Gastrocnemius medialis (tissue), 4 donors: ENCODE measurements around the gene PAIP2. TPM values are rescaled to one million over a fixed set of nuclear protein-coding genes. Genes with fewer than 3 reads are reported as not detected.

ENCODE experiments used
- ATAC-seq, 2 donors: fragments of 150-250 bp; one replicate each; pipeline ENCODE4 v1.9.1; 2016
- DNase-seq, 2 donors: peaks; one replicate each; pipeline ENCODE4 v3.0.0-alpha.2; 2019
- H3K27ac ChIP-seq, 4 donors: fragments of 200-600 bp; sonication (generic); 1 replicate in 1 of 4; 2 replicates in 3 of 4; pipeline ENCODE4 v1.5.1; 2016 to 2018; ENCODE audit warnings: mild to moderate bottlenecking in 2 of 4, moderate library complexity in 1 of 4
- H3K27me3 ChIP-seq, 3 donors: fragments of 200-600 bp; sonication (generic) in 2 of 3; 1 replicate in 1 of 3; 2 replicates in 2 of 3; pipeline versions ENCODE4 v1.5.1 to v1.6.0; 2016 to 2019; ENCODE audit warnings: mild to moderate bottlenecking in 1 of 3, moderate library complexity in 1 of 3
- H3K36me3 ChIP-seq, 2 donors: fragments of 200-600 bp; sonication (generic) in 1 of 2; one replicate each; pipeline ENCODE4 v1.5.1; 2017 to 2018
- H3K4me1 ChIP-seq, 2 donors: fragments of 200-600 bp; sonication (generic) in 1 of 2; one replicate each; pipeline ENCODE4 v1.5.1; 2016 to 2017; ENCODE audit warnings: mild to moderate bottlenecking in 2 of 2
- H3K4me3 ChIP-seq, 4 donors: fragments of 200-600 bp; sonication (generic) in 3 of 4; 1 replicate in 1 of 4; 2 replicates in 3 of 4; pipeline ENCODE4 v1.5.1; 2016 to 2019; ENCODE audit warnings: mild to moderate bottlenecking in 2 of 4
- H3K9me3 ChIP-seq, 3 donors: fragments of 200-600 bp; sonication (generic) in 2 of 3; 1 replicate in 1 of 3; 2 replicates in 2 of 3; pipeline ENCODE4 v1.5.1; 2016 to 2019
- POLR2A ChIP-seq, 2 donors: fragments of 450-650 bp; IDR thresholded peaks; one replicate each; pipeline ENCODE4 v1.6.1; 2017; ENCODE audit warnings: antibody characterized with exemption in 2 of 2, mild to moderate bottlenecking in 2 of 2, moderate library complexity in 2 of 2
- in situ Hi-C, 4 donors: fragments of 200-750 bp; cut with MboI; loops; one replicate each; pipeline versions ENCODE4 v1.15.0 to v1.8.0; 2017; ENCODE audit warnings: low sequenced_read_pairs in 4 of 4
- intact Hi-C: fragments of 100-400 bp; cut with DNase I; formaldehyde crosslinking; loops from one replicate; pipeline ENCODE4 v1.15.1; 2023; ENCODE audit warnings: low total_unique reads
- total RNA-seq, 4 donors: library from RNA; depleted of rRNA; stranded (reverse); fragments of >200 nt; gene quantifications; one replicate each; pipeline versions ENCODE4 v1.1.0 to v1.2.3, GENCODE V29; 2016
- TF ChIP-seq, protein P1 (sequence below), 5 experiments: fragments of 450-650 bp in 3 of 5; fragments of 200-600 bp in 2 of 5; sonication (generic) in 2 of 5; IDR thresholded peaks in 4 of 5; conservative IDR thresholded peaks in 1 of 5; 1 replicate in 4 of 5; 2 replicates in 1 of 5; pipeline ENCODE4 v1.5.1; 2016 to 2019; ENCODE audit warnings: antibody characterized with exemption in 5 of 5, mild to moderate bottlenecking in 3 of 5, moderate library complexity in 3 of 5

The PAIP2 gene
- total RNA-seq, 4 donors from 2014 or later, result 111 to 148 (median 126) TPM

GRCh38 chr5:139378101-139378825 is 36.6 kb downstream of the PAIP2 start:
- Histone ChIP-seq H3K36me3 (no peaks in the 10 kb centered on the region), H3K4me1 (peaks cover 10 to 14% of the 10 kb centered on the region in 2 donors), H3K4me3 (no peak overlapping the region), H3K27ac (no peak overlapping the region), H3K9me3 (no peaks in the 10 kb centered on the region), H3K27me3 (no peaks in the 10 kb centered on the region)
- intact Hi-C loops, result no loop called here
- no peak for DNase-seq
- in situ Hi-C loops, result no loop called here
- no peak for ATAC-seq
- TF ChIP-seq, protein P1, sequence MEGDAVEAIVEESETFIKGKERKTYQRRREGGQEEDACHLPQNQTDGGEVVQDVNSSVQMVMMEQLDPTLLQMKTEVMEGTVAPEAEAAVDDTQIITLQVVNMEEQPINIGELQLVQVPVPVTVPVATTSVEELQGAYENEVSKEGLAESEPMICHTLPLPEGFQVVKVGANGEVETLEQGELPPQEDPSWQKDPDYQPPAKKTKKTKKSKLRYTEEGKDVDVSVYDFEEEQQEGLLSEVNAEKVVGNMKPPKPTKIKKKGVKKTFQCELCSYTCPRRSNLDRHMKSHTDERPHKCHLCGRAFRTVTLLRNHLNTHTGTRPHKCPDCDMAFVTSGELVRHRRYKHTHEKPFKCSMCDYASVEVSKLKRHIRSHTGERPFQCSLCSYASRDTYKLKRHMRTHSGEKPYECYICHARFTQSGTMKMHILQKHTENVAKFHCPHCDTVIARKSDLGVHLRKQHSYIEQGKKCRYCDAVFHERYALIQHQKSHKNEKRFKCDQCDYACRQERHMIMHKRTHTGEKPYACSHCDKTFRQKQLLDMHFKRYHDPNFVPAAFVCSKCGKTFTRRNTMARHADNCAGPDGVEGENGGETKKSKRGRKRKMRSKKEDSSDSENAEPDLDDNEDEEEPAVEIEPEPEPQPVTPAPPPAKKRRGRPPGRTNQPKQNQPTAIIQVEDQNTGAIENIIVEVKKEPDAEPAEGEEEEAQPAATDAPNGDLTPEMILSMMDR (IDR thresholded peaks at IDR 0.05 in 4 of 5, conservative IDR thresholded peaks at IDR 0.05 in 1 of 5), result no peak

GRCh38 chr5:139378941-139379361 is 37.3 kb downstream of the PAIP2 start:
- ATAC-seq (no peak), DNase-seq (no peak)
- no peaks in the 10 kb centered on the region for H3K36me3 ChIP-seq
- in situ Hi-C loops, result no loop called here
- H3K27me3 ChIP-seq, result no peaks in the 10 kb centered on the region
- H3K9me3 ChIP-seq, result no peaks in the 10 kb centered on the region
- no peak for TF ChIP-seq POLR2A (IDR thresholded peaks at IDR 0.05)
- TF ChIP-seq, protein P1 (IDR thresholded peaks at IDR 0.05 in 4 of 5, conservative IDR thresholded peaks at IDR 0.05 in 1 of 5), result no peak
- H3K4me3 ChIP-seq, result no peak overlapping the region
- H3K4me1 ChIP-seq, result peaks cover 5 to 8% of the 10 kb centered on the region in 2 donors
- no peak overlapping the region for H3K27ac ChIP-seq
- intact Hi-C loops, result no loop called here

GRCh38 chr5:139379626-139380449 is 38.2 kb downstream of the PAIP2 start:
- H3K9me3 ChIP-seq, result no peaks in the 10 kb centered on the region
- H3K4me3 ChIP-seq, result no peak overlapping the region
- in situ Hi-C loops, result no loop called here
- TF ChIP-seq POLR2A (IDR thresholded peaks at IDR 0.05), result no peak
- TF ChIP-seq, protein P1 (IDR thresholded peaks at IDR 0.05 in 4 of 5, conservative IDR thresholded peaks at IDR 0.05 in 1 of 5), result no peak
- DNase-seq (no peak), ATAC-seq (no peak)
- no peaks in the 10 kb centered on the region for H3K27me3 ChIP-seq
- no peaks in the 10 kb centered on the region for H3K36me3 ChIP-seq
- peaks cover 1 to 8% of the 10 kb centered on the region in 2 donors for H3K4me1 ChIP-seq
- intact Hi-C loops, result no loop called here
- H3K27ac ChIP-seq, result no peak overlapping the region

DNA sequence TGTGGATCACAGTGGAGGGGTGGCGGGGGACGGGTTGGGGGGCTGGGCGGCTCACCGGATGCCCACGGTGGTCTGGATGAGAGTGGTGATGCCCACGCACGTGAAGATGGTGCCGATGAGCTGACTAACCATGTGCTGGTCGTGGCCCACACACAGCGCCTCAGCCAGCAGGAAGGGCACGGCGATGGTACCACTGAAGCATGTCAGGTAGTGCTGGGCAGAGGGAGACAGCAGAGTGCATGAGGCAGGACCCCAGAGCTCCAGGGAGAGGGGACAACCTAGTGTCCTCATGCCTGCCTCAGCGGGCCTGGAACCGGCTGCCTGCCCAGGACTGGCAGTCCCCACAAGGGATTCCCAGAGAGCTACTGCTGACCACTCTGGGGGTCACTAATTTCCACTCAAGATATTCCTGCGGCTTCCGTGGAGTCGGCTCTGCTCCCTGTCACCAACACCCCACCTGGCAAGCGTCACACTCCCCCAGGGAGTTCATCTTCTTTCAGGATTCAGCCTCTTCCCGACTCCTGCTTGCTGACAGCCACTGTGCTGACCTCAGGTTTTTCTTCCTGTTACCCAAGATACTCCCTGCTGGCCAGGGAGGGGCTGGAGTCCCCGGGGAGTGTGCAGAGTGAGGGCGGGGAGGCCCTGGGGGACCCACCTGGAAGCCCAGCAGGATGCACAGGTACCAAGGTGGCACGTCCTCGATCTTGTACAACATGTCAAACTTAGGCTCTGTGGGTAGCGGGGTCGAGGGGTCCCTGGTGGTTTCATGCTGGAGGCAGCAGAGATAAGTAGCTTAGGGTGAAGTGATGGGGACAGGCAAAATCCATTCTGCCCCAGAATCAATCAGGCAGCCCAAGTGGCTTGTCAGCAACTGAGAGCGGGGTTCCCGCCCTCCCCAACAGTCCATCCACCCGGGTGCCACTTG is 40.4 kb downstream of the PAIP2 start:
- Histone ChIP-seq H3K4me3 (no peak overlapping the region), H3K4me1 (peaks cover 10 to 11% of the 10 kb centered on the region in 2 donors), H3K27me3 (no peaks in the 10 kb centered on the region), H3K27ac (no peak overlapping the region), H3K9me3 (no peaks in the 10 kb centered on the region), H3K36me3 (no peaks in the 10 kb centered on the region)
- in situ Hi-C loops, result no loop called here
- intact Hi-C loops, result no loop called here
- ATAC-seq, result no peak
- no peak for DNase-seq
- TF ChIP-seq, protein P1 (IDR thresholded peaks at IDR 0.05 in 4 of 5, conservative IDR thresholded peaks at IDR 0.05 in 1 of 5), result no peak
- TF ChIP-seq POLR2A (IDR thresholded peaks at IDR 0.05), result no peak
